HG03565 (cell line): ENCODE measurements around the gene CD274.
A peak's percentile ranks its signal among the peaks of the same experiment; 100 is the strongest.
"Not testable (repeated sequence)": the region's sequence is repeated elsewhere in the genome, so short reads cannot be mapped to it uniquely, and the experiment has no call there.

Experiments
- ATAC-seq: cut with Tn5 transposase; IDR thresholded peaks from one replicate; pipeline ENCODE4 v1.9.1; 2021; ENCODE audit warnings: mild to moderate bottlenecking, moderate library complexity; ENCODE audit not compliant: unreplicated experiment

CD274 gene

GRCh38 chr9:5493679-5494511 is 43.6 kb downstream of the CD274 start:
- peak; percentile 83 for ATAC-seq

GRCh38 chr9:5494765-5495164 is 44.4 kb downstream of the CD274 start:
- ATAC-seq, result not testable (repeated sequence)

- no peak for ATAC-seq
These were observed 48.8 kb downstream of the CD274 start for GRCh38 chr9:5499157-5499556.

GRCh38 chr9:5499889-5500398 is 49.6 kb downstream of the CD274 start:
- no peak for ATAC-seq

- ATAC-seq, result no peak
These were observed 50.3 kb downstream of the CD274 start for GRCh38 chr9:5500441-5501235.

- ATAC-seq, result no peak
These were observed 52.2 kb downstream of the CD274 start for GRCh38 chr9:5502553-5502952.

GRCh38 chr9:5509573-5509972 is 59.2 kb downstream of the CD274 start:
- ATAC-seq, result no peak

- ATAC-seq, result peak; percentile 60
These were observed 60.1 kb downstream of the CD274 start, which contains the start of gene PDCD1LG2 for GRCh38 chr9:5510360-5510931. Gene PDCD1LG2 (plus strand): TSS chr9:5510531. CDS start chr9:5522547, 12,016 bp downstream.

- ATAC-seq, result no peak
These were observed 60.6 kb downstream of the CD274 start for GRCh38 chr9:5510989-5511388.

- ATAC-seq, result no peak
These were observed 61.1 kb downstream of the CD274 start for GRCh38 chr9:5511476-5511875.

GRCh38 chr9:5511935-5512580 is 61.7 kb downstream of the CD274 start:
- ATAC-seq, result no peak

GRCh38 chr9:5512658-5513452 is 62.5 kb downstream of the CD274 start:
- ATAC-seq, result no peak

- no peak for ATAC-seq
These were observed 63.7 kb downstream of the CD274 start for GRCh38 chr9:5513966-5514616.

GRCh38 chr9:5514617-5515260 is 64.4 kb downstream of the CD274 start:
- no peak for ATAC-seq

- no peak for ATAC-seq
These were observed 64.9 kb downstream of the CD274 start for GRCh38 chr9:5515261-5515650.

- ATAC-seq, result no peak
These were observed 66.3 kb downstream of the CD274 start for GRCh38 chr9:5516453-5517220.

- peak; percentile 76 for ATAC-seq
These were observed 68.0 kb downstream of the CD274 start for GRCh38 chr9:5518171-5518936.

- ATAC-seq, result peak; percentile 8
These were observed 68.6 kb downstream of the CD274 start for GRCh38 chr9:5518937-5519319.
